GM18873 (cell line): ENCODE data around the gene RESP18.
"Not testable (repeated sequence)": the region's sequence is repeated elsewhere in the genome, so short reads cannot be mapped to it uniquely, and the experiment has no call there.

Experiments used
- ATAC-seq: cut with Tn5 transposase; IDR thresholded peaks from one replicate; pipeline ENCODE4 v1.9.1; 2021; ENCODE audit warnings: mild to moderate bottlenecking, moderate library complexity, moderate number of reproducible peaks; ENCODE audit not compliant: unreplicated experiment, low FRiP score

The RESP18 gene

GRCh38 chr2:219293736-219294231 lies 38.8 kb downstream of the RESP18 start:
- ATAC-seq = no peak

- no peak for ATAC-seq
Observed at GRCh38 chr2:219292616-219293015, 39.9 kb downstream of the RESP18 start.

- no peak for ATAC-seq
Observed at GRCh38 chr2:219291910-219292490, 40.5 kb downstream of the RESP18 start.

GRCh38 chr2:219291394-219291793 lies 41.1 kb downstream of the RESP18 start:
- no peak for ATAC-seq

GRCh38 chr2:219290381-219291171 lies 42.0 kb downstream of the RESP18 start:
- ATAC-seq = no peak

- no peak for ATAC-seq
Observed at GRCh38 chr2:219289537-219290361, 42.8 kb downstream of the RESP18 start.

- ATAC-seq = no peak
Observed at GRCh38 chr2:219289195-219289536, 43.4 kb downstream of the RESP18 start.

- no peak for ATAC-seq
Observed at GRCh38 chr2:219287580-219288265, 44.8 kb downstream of the RESP18 start.

- ATAC-seq = not testable (repeated sequence)
Observed at GRCh38 chr2:219287116-219287440, 45.5 kb downstream of the RESP18 start.

- no peak for ATAC-seq
Observed at GRCh38 chr2:219286436-219287115, 46.0 kb downstream of the RESP18 start.

GRCh38 chr2:219285894-219286425 lies 46.6 kb downstream of the RESP18 start:
- ATAC-seq = no peak

- ATAC-seq = no peak
Observed at GRCh38 chr2:219285373-219285735, 47.2 kb downstream of the RESP18 start.

- ATAC-seq = no peak
Observed at GRCh38 chr2:219284501-219285372, 47.8 kb downstream of the RESP18 start.

- no peak for ATAC-seq
Observed at GRCh38 chr2:219282943-219283581, 49.5 kb downstream of the RESP18 start.

- no peak for ATAC-seq
Observed at GRCh38 chr2:219282375-219282774, 50.2 kb downstream of the RESP18 start.

- ATAC-seq = no peak
Observed at GRCh38 chr2:219281588-219281987, 51.0 kb downstream of the RESP18 start.

- ATAC-seq = no peak
Observed at GRCh38 chr2:219280651-219281050, 51.9 kb downstream of the RESP18 start.

GRCh38 chr2:219279916-219280516 lies 52.5 kb downstream of the RESP18 start:
- ATAC-seq = no peak
